HEK293 (cell line): Measurements from ENCODE around the gene MDH1B.

ENCODE experiments used
- CTCF ChIA-PET: fragments of 350-600 bp; formaldehyde crosslinking; extraction: SDS; loops from one replicate; lab custom pipeline; 2021; ENCODE audit warnings: antibody characterized with exemption; lab: Yijun Ruan, JAX
- POLR2A ChIA-PET: fragments of 300-600 bp; formaldehyde crosslinking; extraction: SDS; loops from one replicate; lab custom pipeline; 2020; ENCODE audit warnings: antibody characterized with exemption, inconsistent platforms; lab: Yijun Ruan, JAX
- H3K27ac ChIP-seq: fragments of 200-500 bp; sonication (Bioruptor generic); 2 replicates; pipeline ENCODE4 v1.5.1; 2014; ENCODE audit warnings: low read depth, low read length, control low read depth, inconsistent platforms; ENCODE audit errors: extremely low read depth
- H3K36me3 ChIP-seq, 2 experiments: fragments of 200-500 bp in 1 of 2; sonication (Bioruptor generic) in 1 of 2; 1 replicate in 1 of 2; 2 replicates in 1 of 2; pipeline ENCODE4 v1.5.1; 2014 to 2017; ENCODE audit warnings: inconsistent platforms in 2 of 2, low read length in 2 of 2; ENCODE audit not compliant: control insufficient read depth in 2 of 2, insufficient read depth in 1 of 2
- H3K4me1 ChIP-seq: fragments of 200-500 bp; sonication (Bioruptor generic); 2 replicates; pipeline ENCODE4 v1.5.1; 2014; ENCODE audit warnings: mild to moderate bottlenecking, low read length, inconsistent platforms; ENCODE audit not compliant: control insufficient read depth, insufficient read depth
- H3K4me3 ChIP-seq: 2 replicates; pipeline ENCODE4 v1.5.1; 2011; ENCODE audit warnings: low read depth, mild to moderate bottlenecking, control low read depth, low read length, moderate library complexity
- H3K9me3 ChIP-seq: fragments of 200-500 bp; sonication (Bioruptor generic); 2 replicates; pipeline ENCODE4 v1.5.1; 2014; ENCODE audit warnings: low read depth, low read length, inconsistent platforms; ENCODE audit not compliant: control insufficient read depth, insufficient read depth
- GLIS2 ChIP-seq: fragments of 450-650 bp; formaldehyde crosslinking; IDR thresholded peaks from 2 replicates; pipeline ENCODE4 v1.5.1; 2016; ENCODE audit warnings: missing biosample characterization, missing genetic modification characterization
- KLF7 ChIP-seq: fragments of 450-650 bp; formaldehyde crosslinking; IDR thresholded peaks from 2 replicates; pipeline ENCODE4 v1.5.1; 2016; ENCODE audit warnings: missing biosample characterization, missing genetic modification characterization, borderline replicate concordance
- ZBTB1 ChIP-seq: fragments of 450-650 bp; formaldehyde crosslinking; IDR thresholded peaks from 2 replicates; pipeline ENCODE4 v1.5.1; 2016; ENCODE audit warnings: missing biosample characterization, missing genetic modification characterization
- ZFP37 ChIP-seq: fragments of 450-650 bp; formaldehyde crosslinking; IDR thresholded peaks from 2 replicates; pipeline ENCODE4 v1.5.1; 2016; ENCODE audit warnings: missing biosample characterization, missing genetic modification characterization
- ZNF10 ChIP-seq: fragments of 450-650 bp; formaldehyde crosslinking; IDR thresholded peaks from 2 replicates; pipeline ENCODE4 v1.5.1; 2017; ENCODE audit warnings: missing biosample characterization, missing genetic modification characterization
- ZNF157 ChIP-seq: fragments of 450-650 bp; formaldehyde crosslinking; IDR thresholded peaks from 2 replicates; pipeline ENCODE4 v1.5.1; 2016; ENCODE audit warnings: missing biosample characterization, missing genetic modification characterization
- ZNF311 ChIP-seq: fragments of 450-650 bp; formaldehyde crosslinking; IDR thresholded peaks from 2 replicates; pipeline ENCODE4 v1.5.1; 2017; ENCODE audit warnings: missing biosample characterization, missing genetic modification characterization, borderline replicate concordance
- ZNF398 ChIP-seq: fragments of 450-650 bp; formaldehyde crosslinking; IDR thresholded peaks from 2 replicates; pipeline ENCODE4 v1.5.1; 2017; ENCODE audit warnings: missing biosample characterization, missing genetic modification characterization
- ZNF423 ChIP-seq: fragments of 450-650 bp; formaldehyde crosslinking; IDR thresholded peaks from 2 replicates; pipeline ENCODE4 v1.5.1; 2016; ENCODE audit warnings: missing biosample characterization, missing genetic modification characterization
- ZNF48 ChIP-seq: fragments of 450-650 bp; formaldehyde crosslinking; IDR thresholded peaks from 2 replicates; pipeline ENCODE4 v1.5.1; 2016; ENCODE audit warnings: missing biosample characterization, missing genetic modification characterization
- ZNF501 ChIP-seq: fragments of 450-650 bp; formaldehyde crosslinking; IDR thresholded peaks from 2 replicates; pipeline ENCODE4 v1.5.1; 2016; ENCODE audit warnings: missing biosample characterization, missing genetic modification characterization
- ZNF561 ChIP-seq: fragments of 450-650 bp; IDR thresholded peaks from 2 replicates; pipeline ENCODE4 v1.5.1; 2018; ENCODE audit warnings: missing biosample characterization, missing genetic modification characterization, borderline replicate concordance
- ZNF626 ChIP-seq: fragments of 450-650 bp; sonication (Bioruptor Pico); formaldehyde crosslinking; IDR thresholded peaks from 2 replicates; pipeline ENCODE4 v1.5.1; 2018; ENCODE audit warnings: missing biosample characterization, missing genetic modification characterization, inconsistent platforms
- ZNF629 ChIP-seq: fragments of 450-650 bp; formaldehyde crosslinking; IDR thresholded peaks from 2 replicates; pipeline ENCODE4 v1.5.1; 2017; ENCODE audit warnings: missing biosample characterization, missing genetic modification characterization
- ZNF654 ChIP-seq: fragments of 450-650 bp; formaldehyde crosslinking; IDR thresholded peaks from 2 replicates; pipeline ENCODE4 v1.5.1; 2016; ENCODE audit warnings: low read depth, missing biosample characterization, missing genetic modification characterization
- ZNF692 ChIP-seq: fragments of 450-650 bp; formaldehyde crosslinking; IDR thresholded peaks from 2 replicates; pipeline ENCODE4 v1.5.1; 2016; ENCODE audit warnings: missing biosample characterization, missing genetic modification characterization
- ZNF747 ChIP-seq: fragments of 450-650 bp; formaldehyde crosslinking; IDR thresholded peaks from 2 replicates; pipeline ENCODE4 v1.5.1; 2016; ENCODE audit warnings: missing biosample characterization, missing genetic modification characterization
- ZNF837 ChIP-seq: fragments of 450-650 bp; formaldehyde crosslinking; IDR thresholded peaks from 2 replicates; pipeline ENCODE4 v1.5.1; 2016; ENCODE audit warnings: missing biosample characterization, missing genetic modification characterization
- TF ChIP-seq, protein P1 (sequence below): fragments of 450-650 bp; formaldehyde crosslinking; IDR thresholded peaks from 2 replicates; pipeline ENCODE4 v1.5.1; 2016; ENCODE audit warnings: missing biosample characterization, missing genetic modification characterization
- TF ChIP-seq, protein P2 (sequence below): fragments of 450-650 bp; formaldehyde crosslinking; optimal IDR thresholded peaks from 2 replicates; pipeline ENCODE3; 2016; ENCODE audit warnings: missing biosample characterization, mild to moderate bottlenecking, missing genetic modification characterization
- TF ChIP-seq, protein P3 (sequence below): fragments of 450-650 bp; formaldehyde crosslinking; IDR thresholded peaks from 2 replicates; pipeline ENCODE4 v1.5.1; 2016; ENCODE audit warnings: missing biosample characterization, missing genetic modification characterization

Gene MDH1B

DNA sequence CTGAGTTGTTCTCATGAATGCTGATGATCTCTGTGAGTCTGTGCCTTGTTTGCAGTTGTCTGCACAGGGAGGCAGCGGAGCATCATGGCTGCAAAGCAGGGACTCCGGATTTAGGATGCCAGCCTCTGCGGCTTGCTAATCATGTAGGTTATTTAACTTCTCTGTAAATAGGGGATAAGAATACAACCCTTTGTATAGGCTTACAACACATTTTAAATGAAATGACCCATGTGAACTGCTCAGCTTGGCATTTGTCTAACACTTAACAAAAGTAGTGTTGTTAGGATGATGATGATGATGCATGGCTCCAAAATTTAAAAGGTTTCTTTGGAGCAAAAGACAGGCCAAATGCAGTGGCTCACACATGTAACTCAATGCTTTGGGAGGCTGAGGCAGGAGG is 66.3 kb downstream of the MDH1B start:
- H3K36me3 ChIP-seq, result no peaks in the 10 kb centered on the region
- H3K27ac ChIP-seq, result no peak overlapping the region
- POLR2A ChIA-PET, result no interaction called here
- TF ChIP-seq ZNF398 (tag by site-specific recombination), result no peak
- no peak for TF ChIP-seq ZNF561 (tag by site-specific recombination)
- no peak for TF ChIP-seq ZNF10 (tag by site-specific recombination)
- H3K4me3 ChIP-seq, result no peak overlapping the region
- CTCF ChIA-PET, result interaction anchor here (1.3 kb wide), 1 partner anchor 83 kb away, joined by 4 read pairs; no protein-coding TSS in a partner anchor
- no peaks in the 10 kb centered on the region for H3K9me3 ChIP-seq
- no peaks in the 10 kb centered on the region for H3K4me1 ChIP-seq

- Histone ChIP-seq H3K27ac (no peak overlapping the region), H3K9me3 (no peaks in the 10 kb centered on the region), H3K4me3 (no peak overlapping the region), H3K4me1 (no peaks in the 10 kb centered on the region), H3K36me3 (no peaks in the 10 kb centered on the region)
- TF ChIP-seq ZNF837 (tag by site-specific recombination) (no peak), ZNF311 (no peak), ZNF692 (tag by site-specific recombination) (no peak), GLIS2 (no peak), ZNF48 (tag by site-specific recombination) (no peak), ZBTB1 (tag by site-specific recombination) (no peak)
- ChIA-PET CTCF (interaction anchor here (0.5 to 1.0 kb wide), 5 partner anchors 14 to 1626 kb away, joined by 3 read pairs; no protein-coding TSS in a partner anchor), POLR2A (no interaction called here)
Measured at GRCh38 chr2:206696910-206697309, 68.2 kb downstream of the MDH1B start.

DNA sequence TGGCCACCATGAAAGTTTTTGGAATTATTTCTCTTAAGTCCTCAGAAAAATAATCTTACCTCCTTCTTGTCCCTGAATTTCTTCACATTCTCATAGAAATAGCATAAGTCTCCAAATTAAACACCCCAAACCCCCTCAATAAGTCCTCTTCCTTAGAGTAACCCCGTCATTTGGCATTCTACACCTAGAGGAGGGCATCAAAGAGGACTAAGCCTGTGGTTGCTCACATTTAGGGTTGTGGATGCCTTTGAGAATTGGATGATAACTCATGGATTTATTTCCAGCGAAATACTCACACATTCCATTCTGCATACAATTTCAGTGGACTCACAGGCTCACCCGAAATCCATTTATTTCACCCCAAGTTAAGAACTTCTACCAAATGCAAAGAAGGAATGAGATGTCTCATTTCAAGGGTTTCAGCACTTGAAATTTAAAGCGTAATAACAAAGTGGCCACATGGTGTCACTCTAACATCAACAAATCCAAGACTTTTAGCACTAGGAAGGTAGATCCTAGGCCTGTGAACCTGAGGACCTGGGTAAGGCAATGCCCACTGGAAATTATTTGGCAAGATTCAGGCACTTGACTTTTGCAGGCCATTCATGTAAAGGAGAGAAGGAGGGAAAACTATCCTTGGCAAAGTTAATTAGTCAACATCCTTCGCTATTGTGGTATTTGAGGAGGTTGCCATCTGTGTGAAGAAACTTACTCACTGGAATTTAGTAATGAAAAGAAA is 71.6 kb downstream of the MDH1B start:
- CTCF ChIA-PET, result interaction anchor here (0.6 to 2.5 kb wide), 8 partner anchors 11 to 106 kb away, joined by 3 to 15 read pairs (median 4); no protein-coding TSS in a partner anchor
- TF ChIP-seq ZNF747 (tag by site-specific recombination) (no peak), ZNF629 (tag by site-specific recombination) (no peak), ZFP37 (tag by site-specific recombination) (no peak), KLF7 (tag by site-specific recombination) (no peak), ZNF157 (tag by site-specific recombination) (no peak), ZNF501 (tag by site-specific recombination) (no peak), ZNF423 (no peak), ZNF654 (tag by site-specific recombination) (peak; percentile 74), ZNF626 (no peak)
- TF ChIP-seq, protein P1, sequence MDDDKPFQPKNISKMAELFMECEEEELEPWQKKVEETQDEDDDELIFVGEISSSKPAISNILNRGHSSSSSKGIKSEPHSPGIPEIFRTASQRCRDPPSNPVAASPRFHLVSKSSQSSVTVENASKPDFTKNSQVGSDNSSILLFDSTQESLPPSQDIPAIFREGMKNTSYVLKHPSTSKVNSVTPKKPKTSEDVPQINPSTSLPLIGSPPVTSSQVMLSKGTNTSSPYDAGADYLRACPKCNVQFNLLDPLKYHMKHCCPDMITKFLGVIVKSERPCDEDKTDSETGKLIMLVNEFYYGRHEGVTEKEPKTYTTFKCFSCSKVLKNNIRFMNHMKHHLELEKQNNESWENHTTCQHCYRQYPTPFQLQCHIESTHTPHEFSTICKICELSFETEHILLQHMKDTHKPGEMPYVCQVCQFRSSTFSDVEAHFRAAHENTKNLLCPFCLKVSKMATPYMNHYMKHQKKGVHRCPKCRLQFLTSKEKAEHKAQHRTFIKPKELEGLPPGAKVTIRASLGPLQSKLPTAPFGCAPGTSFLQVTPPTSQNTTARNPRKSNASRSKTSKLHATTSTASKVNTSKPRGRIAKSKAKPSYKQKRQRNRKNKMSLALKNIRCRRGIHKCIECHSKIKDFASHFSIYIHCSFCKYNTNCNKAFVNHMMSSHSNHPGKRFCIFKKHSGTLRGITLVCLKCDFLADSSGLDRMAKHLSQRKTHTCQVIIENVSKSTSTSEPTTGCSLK (tag by site-specific recombination), result no peak
- TF ChIP-seq, protein P2, sequence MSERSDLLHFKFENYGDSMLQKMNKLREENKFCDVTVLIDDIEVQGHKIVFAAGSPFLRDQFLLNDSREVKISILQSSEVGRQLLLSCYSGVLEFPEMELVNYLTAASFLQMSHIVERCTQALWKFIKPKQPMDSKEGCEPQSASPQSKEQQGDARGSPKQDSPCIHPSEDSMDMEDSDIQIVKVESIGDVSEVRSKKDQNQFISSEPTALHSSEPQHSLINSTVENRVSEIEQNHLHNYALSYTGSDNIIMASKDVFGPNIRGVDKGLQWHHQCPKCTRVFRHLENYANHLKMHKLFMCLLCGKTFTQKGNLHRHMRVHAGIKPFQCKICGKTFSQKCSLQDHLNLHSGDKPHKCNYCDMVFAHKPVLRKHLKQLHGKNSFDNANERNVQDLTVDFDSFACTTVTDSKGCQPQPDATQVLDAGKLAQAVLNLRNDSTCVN, result no peak
- TF ChIP-seq, protein P3, sequence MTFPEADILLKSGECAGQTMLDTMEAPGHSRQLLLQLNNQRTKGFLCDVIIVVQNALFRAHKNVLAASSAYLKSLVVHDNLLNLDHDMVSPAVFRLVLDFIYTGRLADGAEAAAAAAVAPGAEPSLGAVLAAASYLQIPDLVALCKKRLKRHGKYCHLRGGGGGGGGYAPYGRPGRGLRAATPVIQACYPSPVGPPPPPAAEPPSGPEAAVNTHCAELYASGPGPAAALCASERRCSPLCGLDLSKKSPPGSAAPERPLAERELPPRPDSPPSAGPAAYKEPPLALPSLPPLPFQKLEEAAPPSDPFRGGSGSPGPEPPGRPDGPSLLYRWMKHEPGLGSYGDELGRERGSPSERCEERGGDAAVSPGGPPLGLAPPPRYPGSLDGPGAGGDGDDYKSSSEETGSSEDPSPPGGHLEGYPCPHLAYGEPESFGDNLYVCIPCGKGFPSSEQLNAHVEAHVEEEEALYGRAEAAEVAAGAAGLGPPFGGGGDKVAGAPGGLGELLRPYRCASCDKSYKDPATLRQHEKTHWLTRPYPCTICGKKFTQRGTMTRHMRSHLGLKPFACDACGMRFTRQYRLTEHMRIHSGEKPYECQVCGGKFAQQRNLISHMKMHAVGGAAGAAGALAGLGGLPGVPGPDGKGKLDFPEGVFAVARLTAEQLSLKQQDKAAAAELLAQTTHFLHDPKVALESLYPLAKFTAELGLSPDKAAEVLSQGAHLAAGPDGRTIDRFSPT, result no peak

More for the DNA sequence above, 71.6 kb downstream of the MDH1B start:
- no peaks in the 10 kb centered on the region for H3K4me1 ChIP-seq
- POLR2A ChIA-PET, result interaction anchor here (0.6 kb wide), 1 partner anchor 13 kb away, joined by 4 read pairs; no protein-coding TSS in a partner anchor
- H3K27ac ChIP-seq, result no peak overlapping the region
- H3K36me3 ChIP-seq, result no peaks in the 10 kb centered on the region
- H3K9me3 ChIP-seq, result no peaks in the 10 kb centered on the region
- H3K4me3 ChIP-seq, result no peak overlapping the region
